NCI-H82 treated with DMSO at 0.1 percent for 48 hours (cell line): ENCODE data around the gene SBDS.
"Not testable (repeated sequence)": the region's sequence is repeated elsewhere in the genome, so short reads cannot be mapped to it uniquely, and the experiment has no call there.

ENCODE experiments used
- DNase-seq: peaks from one replicate; lab custom pipeline; 2025; ENCODE audit not compliant: unreplicated experiment; lab: John Stamatoyannopoulos, UW

Gene SBDS

DNA sequence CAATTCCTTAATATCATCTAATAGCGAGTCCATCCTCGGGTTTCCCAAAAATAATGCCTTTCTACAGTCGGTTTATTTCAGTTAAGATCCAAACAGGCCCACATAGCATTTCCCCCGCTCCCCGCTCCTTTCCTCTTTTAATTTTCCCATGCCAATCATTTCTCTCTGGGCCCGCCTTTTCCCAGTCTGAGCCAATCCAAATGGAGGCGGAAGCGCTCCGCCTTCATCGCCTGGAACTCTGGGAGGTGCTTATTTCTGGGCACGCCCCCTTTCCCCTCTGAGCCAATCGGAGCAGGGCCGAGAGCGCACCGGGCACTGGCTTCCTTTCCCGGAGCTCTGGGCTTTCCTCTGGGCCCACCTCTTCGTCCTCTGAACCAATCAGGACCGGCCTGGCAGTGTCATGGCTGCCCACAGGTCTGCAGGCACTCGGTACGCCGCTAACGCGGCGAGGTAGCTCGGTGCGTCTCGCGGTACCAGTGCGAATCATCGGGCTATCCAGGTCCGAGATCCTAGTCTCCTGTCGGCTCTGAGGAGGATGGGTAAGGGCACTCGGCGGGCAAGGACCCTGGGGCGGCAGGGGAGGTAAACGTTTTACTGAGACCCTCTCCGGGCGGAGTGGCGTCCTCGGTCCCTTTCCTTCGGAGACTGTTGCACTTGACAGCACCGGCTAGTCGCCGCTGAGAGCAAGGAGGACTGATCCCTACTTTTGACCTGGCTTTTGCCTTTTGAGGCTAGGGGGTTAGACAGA, 1.2 kb upstream of the SBDS start, which contains the start of gene TYW1:
TSS of gene TYW1 (plus strand) at position 390 of the 748 bp plus-strand sequence. CDS start at position 536, 146 bp downstream.
- peak; percentile 87 for DNase-seq

DNA sequence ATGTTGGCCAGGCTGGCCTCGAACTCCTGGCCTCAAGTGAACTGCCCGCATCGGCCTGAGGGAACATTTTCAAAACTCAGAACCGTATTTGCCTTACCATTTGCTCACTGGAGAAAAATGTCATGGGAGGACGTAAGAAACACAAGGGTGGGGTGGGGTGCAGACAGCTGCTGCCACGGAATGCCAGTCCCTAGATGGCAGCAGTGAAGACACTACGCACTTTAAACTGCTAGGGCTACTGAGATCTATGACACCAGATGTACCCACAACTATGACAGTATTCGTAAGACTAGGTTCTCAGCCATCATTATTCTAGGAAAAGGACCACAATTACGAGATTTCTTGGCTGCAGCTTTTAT, 716 bp downstream of the SBDS start:
- DNase-seq: not testable (repeated sequence)

DNA sequence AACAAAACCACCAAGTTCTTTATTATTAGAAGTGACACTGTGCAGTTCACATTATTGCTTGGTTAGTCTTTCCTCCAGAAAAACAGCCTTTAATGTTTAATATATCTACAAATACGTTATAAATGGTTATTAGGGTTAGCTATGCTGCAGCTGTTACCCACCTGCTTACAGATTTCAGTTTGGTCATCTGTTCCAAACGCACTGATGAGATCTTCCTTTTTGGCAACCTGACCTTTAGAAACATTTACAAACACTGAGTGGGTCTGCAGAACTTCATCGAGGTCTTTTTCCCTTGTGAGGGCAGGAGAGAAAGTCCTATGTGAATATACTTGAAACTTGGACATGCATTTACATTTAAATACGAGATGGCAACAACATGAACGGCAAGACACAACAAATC, 1.3 kb downstream of the SBDS start:
- not testable (repeated sequence) for DNase-seq

DNA sequence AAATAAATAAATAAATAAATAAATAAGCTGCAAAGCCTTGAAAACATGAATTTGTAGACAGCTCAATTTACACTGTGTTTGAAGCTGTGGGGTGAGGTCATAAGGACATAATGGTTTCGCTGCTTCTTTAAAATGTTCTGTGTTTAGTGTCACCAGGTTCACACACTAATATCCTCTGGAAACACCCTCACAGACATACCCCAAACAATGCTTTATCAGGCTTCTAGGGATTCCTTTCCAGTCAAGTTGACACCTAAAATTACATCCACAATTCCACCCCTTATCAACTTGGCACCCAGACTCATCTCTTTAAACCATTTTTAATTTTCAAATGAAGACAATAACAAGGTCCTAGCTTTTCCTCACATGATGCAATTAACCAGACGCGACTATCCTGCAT, 5.8 kb downstream of the SBDS start:
- DNase-seq: not testable (repeated sequence)

DNA sequence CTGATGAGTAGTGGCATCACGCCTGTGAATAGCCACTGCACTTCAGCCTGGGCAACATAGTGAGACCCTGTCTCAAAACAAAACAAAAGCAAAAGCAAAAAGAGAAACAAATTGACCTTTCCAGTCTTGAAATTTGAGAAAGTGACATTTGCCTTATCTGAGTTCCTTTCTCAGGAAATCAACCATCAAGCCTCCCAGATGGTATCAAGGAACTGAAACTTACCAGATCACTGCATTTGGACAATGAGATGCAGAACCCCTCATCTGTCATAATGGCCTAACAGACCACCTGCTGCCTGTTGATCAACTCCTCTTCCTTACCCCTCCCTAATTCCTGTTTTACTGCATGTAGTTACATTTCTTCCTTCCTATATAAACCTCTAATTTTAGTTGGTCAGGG, 15.1 kb downstream of the SBDS start:
- not testable (repeated sequence) for DNase-seq

DNA sequence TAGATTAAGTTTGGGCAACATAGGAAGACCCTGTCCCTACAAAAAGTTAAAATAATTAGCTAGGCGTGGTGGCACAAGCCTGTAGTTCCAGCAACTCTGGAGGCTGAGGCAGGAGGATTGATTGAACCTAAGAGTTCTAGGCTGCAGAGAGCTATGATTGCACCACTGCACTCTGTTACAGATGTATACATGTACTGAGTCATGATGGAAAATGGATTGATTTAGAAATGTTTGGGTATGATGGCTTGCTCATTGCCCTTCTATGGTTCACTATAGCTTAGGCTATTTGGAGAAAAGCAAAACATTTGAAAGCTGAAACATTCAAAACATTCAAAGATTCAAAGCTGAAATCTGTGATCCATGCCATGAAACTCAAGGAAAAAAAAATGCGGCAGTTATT, 16.4 kb downstream of the SBDS start:
- DNase-seq: not testable (repeated sequence)

DNA sequence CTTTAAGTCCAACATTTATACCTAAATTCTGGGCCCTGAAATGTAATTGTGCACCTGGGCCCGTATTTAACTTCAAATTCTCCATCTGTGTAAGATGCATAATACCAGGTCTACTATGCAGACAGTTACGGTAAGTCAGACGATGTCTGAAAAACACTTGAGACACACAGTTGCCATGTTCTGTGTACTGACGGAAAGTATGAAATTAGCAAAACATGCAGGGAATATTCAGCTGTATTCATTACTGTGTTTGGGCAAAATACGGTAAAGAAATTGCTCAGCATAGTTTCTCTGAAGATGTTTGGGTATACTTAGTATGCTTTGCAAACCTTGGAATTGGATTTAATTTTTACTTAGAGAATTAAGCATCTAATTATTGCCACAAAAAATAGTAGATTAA, 17.1 kb downstream of the SBDS start:
- DNase-seq: not testable (repeated sequence)

DNA sequence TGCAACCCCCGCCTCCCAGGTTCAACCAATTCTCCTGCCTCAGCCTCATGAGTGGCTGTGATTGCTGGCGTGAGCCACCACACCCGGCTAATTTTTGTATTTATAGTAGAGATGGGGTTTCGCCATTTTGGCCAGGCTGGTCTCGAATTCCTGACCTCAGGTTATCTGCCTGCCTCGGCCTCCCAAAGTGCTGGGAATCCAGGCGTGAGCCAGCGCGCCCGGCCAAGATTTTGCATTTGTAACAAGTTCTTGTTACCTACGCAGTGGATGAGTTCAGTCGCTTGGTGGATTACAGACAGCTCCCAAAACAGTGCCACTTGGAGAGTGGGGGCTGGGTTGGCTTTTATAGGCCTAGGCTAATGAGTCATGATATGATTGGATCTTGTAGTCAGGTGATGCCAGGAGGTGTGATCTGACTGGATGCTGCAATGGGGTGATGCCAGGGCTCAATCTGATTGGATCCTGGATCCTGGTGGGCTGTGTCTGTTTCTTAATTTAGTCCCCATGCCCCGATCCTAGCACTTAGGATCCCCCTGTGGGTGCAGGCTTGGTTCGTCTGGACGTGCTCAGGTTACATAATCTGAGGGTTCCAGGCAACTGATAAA, 20.3 kb downstream of the SBDS start:
- DNase-seq: peak; percentile 5

DNA sequence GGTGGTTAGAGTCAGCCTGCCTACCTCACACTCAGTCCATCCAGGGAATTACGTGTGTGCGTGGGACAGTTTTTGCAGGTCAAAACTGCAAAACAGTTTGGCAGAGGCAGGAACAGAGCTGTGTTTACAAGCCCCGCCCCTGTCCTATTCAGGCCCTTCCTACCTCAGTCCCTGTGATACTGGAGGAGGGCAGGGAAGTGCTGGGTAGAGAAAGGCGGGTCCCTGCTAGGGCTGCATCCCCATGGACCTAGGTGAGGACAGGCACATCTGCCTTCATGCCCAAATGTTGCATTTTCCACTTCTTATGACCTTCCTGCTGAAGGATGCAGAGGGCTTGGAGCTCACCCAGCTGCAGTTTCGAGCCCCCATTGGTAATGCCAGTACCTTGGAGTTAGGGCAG, 25.1 kb downstream of the SBDS start:
- DNase-seq: no peak

DNA sequence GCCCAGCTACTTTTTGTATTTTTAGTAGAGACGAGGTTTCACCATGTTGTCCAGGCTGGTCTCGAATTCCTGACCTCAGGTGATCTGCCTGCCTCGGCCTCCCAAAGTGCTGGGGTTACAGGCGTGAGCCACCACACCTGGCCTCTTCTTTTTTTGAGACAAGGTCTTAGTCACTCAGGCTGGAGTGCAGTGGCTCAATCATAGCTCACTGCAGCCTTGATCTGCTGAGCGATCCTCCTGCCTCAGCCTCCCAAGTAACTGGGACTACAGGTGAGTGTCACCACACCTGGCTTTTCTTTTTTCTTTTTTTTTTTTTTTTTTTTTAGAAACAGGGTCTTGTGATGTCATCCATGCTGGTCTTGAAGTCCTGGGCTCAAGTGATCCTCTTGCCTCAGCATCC, 26.4 kb downstream of the SBDS start:
- not testable (repeated sequence) for DNase-seq

DNA sequence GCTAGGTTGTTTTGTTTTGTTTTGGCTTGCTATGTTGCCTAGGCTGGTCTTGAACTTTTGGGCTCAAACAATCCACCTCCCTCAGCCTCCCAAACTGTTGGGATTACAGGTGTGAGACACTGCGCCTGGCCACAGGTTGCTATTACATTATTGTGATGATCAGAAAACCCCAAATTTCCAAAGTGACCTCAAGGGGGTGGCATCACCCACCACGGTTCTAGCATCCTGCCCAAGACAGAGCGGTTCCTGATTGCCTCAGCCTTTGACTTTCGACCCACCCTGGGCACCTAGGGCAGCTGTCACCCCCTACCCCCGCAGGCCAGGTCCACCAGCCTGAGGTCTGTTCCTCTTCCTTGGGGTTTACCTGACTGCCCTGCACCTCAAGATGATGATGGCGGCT, 28.4 kb downstream of the SBDS start:
- no peak for DNase-seq

DNA sequence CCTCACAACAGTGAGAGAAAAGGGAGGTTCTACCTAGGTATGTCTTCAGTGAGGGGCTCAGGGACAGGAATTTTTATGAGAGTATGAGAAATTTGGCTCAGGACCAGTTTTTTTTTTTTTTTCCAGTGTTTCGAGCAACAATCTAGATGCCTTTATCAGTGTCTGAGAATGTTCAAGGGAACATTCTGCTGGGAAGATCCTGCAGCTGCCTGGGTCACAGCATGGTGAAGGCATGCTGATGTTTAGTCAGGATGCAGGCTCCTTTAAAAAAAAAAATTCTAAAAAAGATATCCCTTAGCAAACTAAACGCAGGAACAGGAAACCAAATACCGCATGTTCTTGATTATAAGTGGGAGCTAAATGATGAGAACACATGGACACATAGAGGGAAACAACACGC, 31.0 kb downstream of the SBDS start:
- DNase-seq: no peak

DNA sequence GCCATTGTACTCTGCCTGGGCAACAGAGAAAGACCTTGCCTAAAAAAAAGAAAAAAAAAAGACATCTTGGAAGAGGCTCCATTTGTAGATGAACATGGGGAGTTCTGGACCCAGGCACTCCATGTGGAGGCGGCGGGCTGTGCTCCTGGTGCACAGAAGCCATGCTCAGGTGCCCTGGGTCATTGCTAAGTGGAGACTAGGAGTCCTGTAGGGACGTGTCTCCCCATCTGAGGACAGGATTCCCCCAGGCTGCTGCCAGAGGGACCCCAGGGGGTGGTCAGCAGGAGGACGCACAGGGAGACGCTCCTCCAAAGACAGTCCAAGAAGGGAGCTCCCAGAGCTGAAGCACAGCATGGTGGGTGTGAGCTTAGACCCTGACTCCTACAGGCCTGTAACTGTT, 34.3 kb downstream of the SBDS start:
- DNase-seq: no peak

DNA sequence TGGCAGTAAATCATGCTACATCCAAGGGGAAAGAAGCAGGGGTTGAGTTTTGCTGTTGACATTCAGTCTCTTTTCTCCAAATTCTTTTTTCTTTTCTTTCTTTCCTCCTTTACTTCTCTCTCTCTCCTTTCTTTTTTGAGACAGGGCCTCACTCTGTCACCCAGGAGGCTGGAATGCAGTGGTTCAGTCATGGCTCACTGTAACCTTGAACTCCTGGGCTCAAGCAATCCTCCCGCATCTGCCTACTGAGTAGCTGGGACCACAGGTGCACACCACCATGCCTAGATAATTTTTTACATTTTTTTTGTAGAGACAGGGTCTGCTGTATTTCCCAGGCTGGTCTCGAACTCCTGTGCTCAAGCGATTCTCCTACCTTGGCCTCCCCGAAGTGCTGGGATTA, 35.2 kb downstream of the SBDS start:
- no peak for DNase-seq

DNA sequence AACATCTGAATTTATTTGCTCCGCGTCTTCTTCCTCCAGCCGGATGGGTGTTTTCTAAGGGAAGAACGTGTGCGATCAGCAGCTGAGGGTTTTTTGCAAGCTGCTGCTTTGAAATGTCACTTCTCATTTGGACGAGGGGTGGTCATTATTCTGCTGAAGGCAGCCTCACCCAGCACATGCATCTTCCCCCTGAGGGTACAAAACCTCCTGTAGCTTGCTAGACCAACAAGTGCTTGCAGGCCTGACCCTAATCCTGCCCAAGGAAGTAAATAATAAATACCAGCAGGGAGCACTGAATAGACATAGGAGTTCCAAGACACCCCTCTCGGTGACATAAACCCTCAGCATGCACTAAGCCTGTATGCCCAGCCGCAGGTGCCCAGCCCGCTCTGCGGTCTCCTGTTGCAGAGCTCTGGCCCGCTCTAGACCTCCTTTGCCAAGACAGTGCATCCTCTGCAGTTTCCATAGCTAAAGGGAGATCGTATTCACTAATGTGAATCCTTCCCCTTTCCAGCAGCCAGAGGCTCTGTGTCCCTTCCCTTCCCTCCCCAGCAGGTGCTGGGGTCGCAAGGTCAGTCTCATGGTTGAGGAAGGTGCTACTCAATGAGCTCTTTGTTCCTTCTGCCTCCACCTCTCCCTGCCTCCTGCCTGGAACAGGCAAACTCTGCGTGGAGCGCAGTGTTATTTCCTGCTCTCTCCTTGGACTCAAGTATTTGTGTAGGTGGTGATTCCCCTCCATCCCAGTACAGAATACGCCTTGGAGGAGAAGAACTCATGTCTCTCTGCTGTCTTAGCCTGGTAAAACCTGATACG, 36.6 kb downstream of the SBDS start:
- DNase-seq: no peak

DNA sequence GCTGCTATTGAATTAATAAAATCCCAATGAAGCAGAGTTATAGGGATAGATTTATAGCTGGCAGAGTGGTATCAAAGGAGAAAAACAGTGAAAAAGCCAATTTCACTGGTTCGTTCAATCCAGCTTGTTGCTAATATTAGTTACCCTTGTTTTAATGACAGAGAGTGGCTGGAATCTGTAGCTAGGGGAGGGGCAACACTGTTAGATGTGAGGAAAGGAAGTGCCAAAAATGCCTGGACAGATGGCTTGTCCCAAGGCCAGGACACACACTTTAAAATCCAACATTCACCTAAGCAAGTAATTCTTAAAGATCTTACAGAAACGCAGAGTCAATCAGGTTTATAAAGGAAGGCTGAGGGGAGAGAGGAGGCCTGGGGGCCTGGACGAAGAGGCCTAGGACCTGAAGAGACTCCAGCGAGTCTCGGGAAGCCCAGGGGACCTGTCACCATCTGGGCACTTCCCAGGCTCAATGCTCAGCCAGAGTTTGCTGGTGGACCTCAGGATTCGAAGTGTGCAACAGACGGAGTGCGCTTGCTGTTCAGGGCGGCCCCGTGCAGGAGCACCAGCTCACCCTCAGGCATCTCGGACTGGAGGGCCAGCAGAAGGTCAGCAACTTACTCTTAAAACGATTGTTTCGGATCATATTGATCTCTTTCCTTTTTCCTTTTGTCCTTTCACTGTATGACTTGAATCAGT, 37.6 kb downstream of the SBDS start:
- no peak for DNase-seq

DNA sequence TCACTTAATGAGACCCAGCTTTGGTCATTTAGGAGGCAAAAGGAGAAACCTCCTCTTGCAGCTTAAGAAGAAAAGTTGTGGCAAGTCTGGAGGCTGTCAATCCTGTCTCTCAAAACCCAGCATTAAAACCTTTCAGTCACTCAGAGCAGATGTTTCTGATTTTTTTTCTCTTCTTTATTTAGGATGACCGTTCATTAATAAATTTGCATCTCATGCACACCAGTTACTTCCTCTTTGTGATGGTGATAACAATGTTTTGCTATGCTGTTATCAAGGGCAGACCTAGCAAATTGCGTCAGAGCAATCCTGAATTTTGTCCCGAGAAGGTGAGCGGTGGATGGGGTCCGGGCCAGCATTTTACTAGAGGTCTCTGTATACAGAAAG, 42.4 kb downstream of the SBDS start:
- DNase-seq: no peak

DNA sequence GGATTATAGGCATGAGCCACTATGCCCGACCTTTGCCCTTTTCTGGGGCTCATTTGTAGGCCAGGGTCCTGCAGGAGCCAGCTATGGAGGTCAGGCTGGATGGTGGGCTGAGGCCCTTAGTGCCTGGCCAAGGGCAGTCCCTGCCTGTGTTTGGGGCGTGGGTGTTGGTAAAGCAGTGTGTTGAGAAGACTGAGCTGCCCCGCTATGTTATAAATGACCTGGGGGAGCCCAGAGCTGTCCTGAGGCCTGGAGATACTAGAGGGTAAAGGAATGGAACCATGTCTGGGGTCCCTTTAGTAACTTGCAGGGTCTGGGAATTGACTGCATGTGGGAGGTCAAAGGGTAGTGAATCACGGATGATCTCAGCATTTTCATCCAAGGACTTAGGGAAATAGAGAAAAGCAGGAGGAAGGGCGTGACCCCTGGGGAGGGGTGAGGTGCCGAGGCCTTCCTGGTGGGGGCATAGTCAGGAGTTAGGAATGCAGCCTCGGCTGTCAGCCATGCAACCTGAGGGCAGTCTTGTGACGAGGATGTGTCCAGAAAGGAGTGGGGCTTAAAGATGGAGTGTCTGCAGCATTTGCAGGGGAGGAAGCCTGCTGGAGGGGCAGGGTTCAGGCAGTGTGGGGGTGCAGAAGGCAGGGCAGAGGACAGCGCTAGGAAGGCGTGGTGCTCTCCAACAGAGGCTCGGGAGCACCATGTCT, 42.9 kb downstream of the SBDS start:
- DNase-seq: no peak

DNA sequence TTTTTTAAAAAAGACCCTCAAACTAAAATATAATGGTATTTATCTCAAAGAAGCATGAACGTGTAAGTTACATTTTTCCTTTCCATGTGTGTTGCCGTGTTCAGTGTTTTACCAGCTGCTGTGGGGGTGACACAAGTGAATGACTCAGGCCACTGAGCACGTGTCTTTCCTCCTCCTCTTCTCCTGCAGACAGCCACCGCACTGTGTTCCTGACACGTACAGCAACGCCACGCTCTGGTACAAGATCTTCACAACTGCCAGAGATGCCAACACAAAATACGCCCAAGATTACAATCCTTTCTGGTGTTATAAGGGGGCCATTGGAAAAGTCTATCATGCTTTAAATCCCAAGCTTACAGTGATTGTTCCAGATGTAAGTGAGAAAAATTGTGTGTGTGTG, 44.6 kb downstream of the SBDS start:
- DNase-seq: no peak

DNA sequence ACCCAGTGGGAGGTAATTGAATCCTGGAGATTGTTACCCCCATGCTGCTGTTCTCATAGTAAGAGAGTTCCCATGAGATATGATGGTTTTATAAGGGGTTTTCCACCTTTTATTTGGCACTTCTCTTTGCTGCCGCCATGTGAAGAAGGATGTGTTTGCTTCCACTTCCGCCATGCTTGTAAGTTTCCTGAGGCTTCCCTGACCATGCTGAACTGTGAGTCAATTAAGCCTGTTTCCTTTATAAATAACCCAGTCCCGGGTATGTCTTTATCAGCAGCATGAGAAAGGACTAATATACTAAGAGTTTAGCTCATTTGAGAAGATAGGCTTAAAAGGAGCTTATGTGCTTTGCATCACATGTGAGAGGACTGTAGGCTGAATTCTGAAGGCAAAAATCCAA, 45.1 kb downstream of the SBDS start:
- DNase-seq: no peak
